Measurements from ENCODE around the gene FAM200B.

DNA sequence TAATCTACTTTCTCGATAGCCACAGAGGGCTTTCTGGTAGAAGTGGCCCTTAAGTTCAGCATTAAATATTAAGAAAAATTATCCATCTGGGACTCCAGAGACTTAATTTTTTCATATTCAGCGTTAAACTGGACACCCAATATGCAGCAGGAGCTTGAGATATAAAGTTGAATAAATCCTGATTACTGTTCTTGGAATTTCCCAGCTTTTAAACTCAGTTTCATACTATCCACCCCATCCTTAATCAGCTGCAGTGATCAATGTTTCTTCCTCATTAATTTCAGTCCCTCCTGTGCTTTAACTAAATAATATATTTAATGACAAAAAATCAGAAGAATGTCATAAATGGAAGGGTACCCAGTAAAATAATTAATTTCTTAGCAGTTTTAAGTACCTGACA lies 22.8 kb upstream of the FAM200B start:
- TF ChIP-seq TAF1 (IDR thresholded peaks at IDR 0.05; ENCODE audit: borderline replicate concordance, low read depth, low read length) (no peak), POLR2A (IDR thresholded peaks at IDR 0.05; ENCODE audit: low read depth, low read length) (no peak), POLR2AphosphoS5 (IDR thresholded peaks at IDR 0.05; ENCODE audit: low read depth, low read length) (no peak)

Measured in GM12892 (cell line).